ELF-1 (cell line): ENCODE data around the gene NTF3.

ENCODE experiments used
- DNase-seq: peaks from one replicate; pipeline ENCODE4 v3.0.0-alpha.2; 2016; ENCODE audit warnings: low read depth, low spot score

NTF3 gene

DNA sequence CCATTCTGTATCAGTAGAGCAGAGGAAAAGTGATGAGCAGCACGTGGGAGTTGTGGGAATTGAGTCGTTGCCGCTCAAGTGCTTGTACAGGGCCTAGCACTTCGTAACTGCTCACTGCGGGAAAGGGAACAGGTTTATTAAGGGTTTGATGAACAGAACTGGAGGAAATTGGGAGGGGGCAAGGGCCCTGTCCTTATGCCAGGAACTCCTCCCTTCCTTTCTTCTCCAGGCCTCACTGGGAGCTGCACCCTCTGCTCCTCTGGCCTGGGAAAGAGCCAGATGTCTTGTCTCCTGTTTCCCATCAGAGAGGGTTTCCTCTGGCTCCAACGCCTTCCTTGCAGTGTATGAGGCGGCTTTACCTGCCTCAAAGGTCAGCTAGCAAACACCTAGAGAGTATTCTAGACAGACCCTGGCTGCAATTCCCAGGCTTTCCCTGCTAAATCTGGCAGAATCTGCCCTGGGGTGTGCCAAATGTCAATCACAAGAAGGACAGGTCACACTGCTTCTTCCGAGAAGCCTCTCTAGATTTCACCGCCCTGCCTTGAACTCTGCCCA, 78.4 kb downstream of the NTF3 start:
- no peak for DNase-seq

GRCh38 chr12:5511256-5511643, 79.3 kb downstream of the NTF3 start:
- no peak for DNase-seq

DNA sequence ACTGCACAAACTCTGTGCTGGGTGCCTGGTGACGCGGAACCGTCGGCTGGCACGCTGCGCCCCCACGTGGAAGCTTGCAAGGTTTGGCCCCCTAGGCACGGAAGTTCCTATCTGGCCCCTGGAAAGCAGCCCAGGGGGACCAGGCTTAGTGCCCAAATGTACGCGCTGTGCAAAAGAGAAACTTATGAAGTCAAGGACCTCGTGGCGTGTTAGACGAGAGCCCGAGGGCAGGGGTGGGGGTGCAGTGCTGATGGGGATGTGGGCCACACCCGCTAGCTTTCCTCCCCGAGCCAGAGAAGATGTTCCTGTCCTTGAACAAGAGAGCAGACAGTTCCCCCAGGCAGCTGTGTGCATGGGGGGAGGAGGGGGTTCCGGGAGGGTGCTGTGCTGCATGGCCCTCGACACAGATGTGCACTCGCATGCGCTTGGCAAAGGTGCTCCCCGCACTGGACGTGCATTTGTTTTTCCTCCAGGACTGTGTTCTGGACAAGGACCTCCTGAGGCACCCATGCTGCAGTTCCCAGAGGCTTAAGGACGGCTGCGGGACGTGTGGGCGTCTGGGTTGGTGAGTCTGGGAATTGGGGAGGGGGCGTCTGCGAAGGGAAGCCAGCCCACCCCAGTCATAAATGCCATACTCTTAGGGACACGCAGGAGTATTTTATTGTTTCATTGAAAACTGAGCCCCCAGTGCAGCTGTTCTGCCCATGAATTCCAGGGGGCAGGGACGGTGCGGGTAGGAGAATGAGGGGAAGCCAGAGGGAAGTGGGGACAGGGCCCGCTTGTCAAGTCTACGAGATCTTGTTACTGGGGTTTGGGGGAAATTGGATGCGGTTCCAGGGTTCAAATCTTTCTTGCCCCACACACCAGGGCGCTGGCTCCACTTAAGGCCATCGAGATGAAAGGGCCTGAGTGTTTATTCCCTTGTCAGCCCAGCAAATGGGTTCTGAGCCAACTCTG, 80.0 kb downstream of the NTF3 start:
- no peak for DNase-seq

- DNase-seq = no peak
Observed at GRCh38 chr12:5512601-5512970, 80.7 kb downstream of the NTF3 start.

DNA sequence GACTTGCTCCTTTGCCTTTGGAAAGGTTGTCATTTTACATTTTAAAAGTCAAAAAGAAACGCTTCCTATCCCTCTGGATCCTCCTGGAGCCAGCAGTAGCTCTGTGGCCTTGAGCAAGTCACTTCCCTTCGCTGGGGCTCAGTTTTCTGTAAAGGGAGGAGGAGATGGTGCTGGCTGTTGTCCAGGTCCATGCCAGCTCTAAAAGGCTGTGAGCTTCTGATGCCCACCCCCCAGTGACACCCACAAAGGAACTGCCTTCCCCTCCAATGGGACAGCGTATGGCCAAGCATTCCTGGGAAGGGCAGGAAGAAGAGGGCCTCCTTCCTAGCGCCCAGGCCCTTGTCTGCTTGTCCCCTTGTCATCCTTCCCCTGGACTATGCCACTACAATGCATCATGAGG, 81.5 kb downstream of the NTF3 start:
- no peak for DNase-seq

DNA sequence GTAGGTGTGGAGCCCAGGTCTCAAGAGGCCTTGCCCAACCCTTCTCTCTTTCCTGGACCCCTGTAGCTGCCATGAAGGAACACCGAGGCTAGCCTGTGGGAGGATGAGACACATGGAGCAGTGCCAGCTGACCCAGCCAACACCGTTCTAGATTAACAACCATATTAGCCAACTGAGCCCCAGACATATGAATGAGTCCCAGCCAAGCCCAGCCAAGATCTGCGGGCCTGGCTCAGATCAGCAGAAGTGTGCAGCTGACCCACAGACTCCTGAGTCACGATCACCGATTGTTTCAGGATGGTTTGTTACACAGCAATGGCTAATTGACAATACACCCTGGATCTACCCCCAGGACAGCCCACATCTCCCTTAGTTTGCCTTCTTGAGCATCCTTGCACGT, 82.1 kb downstream of the NTF3 start:
- DNase-seq = no peak

DNA sequence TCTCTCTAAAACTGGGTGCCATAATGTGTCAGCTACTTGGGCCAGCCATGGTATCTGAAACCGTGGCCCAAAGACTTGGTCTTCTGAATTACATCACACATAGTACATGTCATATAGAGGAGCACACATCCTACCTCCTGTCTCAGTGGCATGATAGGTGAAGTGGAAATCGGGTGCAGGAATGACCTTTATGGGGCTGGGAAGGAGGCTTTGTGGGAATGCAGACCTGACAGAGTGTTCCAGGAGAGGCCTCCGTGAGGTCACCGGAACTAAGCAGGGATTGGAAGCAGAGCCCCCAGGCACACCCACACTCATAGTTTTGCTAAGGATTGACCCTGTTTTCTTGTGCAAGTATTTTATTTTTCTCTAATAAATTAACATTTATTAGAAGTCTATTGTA, 82.6 kb downstream of the NTF3 start:
- DNase-seq = no peak

- DNase-seq = no peak
Observed at GRCh38 chr12:5515458-5515857, 83.5 kb downstream of the NTF3 start.

DNA sequence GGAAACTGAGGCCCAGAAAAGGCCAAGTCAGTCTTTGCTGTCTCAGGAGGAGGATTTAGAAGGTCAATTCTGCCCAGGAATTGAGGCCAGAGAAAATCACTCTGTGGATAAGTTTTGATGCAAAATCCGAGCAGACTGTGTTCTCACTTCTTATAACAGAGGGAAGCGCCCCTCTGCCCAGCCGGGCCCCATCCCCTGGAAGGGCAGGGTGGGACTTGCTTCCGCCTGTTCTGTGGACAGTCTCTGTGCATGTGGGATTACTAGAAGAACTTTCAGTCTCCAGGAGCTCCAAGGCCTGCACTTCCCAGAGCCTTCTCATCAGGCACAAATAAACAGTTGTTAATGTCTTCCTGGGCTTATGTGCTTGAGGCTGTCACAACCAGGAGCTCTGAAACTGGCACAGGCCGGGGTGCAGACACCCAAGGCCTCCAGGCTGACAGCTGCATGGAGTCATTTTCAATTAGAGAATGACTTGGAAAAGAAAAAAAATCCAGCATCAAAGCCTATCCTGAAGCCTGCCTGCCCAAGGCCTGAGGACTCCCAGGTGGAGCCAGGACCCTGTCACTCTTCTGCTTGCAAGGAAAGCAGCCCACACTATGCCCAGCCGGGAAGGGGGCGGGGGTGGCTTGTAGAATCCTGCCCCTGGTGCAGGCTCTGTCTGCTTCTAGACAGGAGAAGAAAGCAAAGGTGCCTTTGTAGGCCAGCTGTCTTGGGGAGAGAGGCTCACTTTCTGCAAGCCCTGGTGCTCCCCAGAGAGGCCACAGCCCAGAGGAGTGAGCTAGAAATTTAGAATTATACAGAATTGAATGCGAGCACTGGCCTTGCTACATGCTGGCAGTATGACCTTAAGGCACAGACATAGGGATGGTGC, 84.7 kb downstream of the NTF3 start:
- peak; percentile 81 for DNase-seq

DNA sequence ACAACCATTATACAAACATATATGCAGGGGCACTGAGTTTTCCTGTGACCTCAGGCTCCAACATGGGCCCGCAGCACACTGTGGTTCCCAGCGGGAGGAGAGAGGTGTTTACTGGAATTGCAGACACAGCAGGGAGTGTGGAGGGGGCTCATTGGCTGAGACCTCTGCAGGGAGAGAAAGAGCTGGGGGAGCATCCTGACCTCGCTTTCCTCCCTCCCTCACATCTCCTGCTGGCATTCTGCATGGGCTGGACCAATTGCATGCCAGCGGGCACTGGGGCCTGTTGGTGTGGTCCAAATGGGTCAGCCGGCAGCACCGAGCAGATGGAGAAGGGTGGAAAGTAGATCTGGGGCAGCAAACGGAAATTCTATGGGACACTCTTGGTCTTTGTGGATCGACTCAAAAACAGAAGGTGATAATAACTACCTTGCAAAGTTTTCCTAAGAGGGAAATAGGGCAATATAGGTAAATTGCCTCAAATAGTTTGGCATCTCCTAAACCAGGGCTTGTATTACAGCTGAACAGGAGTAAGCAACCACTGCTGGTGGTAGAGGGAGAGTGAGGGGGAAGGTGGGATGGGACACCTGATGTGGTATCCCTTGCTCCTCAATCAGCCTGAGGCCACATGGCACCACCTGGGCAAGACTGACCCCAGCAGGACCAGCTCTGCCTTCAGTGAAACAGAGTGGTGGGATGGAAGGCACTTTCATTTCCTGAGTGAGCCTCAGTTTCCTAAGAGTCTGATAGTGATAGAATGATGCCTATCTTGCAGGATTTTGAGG, 86.9 kb downstream of the NTF3 start:
- peak; percentile 63 for DNase-seq

GRCh38 chr12:5520037-5520436, 88.1 kb downstream of the NTF3 start:
- peak; percentile 1 for DNase-seq

DNA sequence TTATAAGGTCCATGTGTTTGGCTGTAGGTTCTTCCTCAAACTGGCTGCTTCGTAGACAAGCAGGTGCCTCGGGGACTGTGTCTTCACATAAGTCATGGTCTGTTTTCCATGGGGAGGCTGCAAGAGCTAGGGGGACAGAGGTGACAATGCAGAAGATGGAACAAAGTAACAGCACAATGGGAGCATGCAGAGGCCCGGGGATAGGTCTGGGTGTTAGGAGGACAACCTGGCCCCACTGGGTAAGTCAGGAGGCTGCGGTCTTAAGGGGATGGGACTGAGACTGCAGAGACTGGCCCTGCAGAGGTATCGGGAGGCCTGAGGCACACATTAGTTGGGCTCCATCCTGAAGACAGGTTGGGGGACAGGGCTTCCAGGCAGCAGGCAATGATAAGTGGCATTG, 88.9 kb downstream of the NTF3 start:
- peak; percentile 0 for DNase-seq

DNA sequence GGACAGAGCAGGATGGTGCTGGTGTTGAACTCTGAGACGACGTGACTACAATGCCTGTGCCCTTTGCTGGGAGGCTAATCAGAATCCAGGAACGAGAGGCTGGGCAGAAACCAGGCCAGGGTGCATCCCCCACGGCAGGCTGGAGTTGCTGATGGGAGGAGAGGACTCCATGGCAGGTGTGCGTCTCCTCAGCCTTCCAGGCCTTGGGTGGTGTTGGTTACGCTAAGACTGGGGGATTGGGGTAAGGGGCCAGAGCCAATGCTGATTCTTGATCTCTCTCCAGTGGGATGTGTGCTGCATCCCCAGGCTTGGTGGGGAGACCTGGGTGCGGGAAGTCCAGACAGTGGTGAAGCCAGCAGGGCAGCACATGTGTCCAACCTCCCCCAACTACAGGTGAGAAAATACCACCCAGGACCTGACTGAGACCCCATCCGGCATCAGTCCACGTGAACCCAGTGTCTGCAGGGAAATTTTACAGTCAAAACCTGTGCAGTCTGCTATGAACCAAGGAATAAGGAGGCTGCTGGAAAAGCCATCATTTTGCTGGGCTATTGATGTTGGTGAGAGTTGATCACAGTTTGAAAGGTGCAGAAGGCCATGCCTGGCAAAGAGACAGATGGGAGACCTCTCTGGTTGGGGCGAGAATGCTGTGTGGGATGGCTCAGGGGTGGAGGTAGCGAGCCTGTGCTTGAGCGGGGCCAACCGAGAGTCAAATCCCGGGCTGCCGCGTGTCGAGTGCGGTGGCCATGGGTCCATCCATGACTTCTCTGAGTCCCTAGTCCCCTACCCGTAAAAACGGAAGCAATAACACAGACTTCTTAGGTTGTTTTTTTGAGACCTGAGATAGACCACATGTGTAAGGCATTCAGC, 89.8 kb downstream of the NTF3 start:
- DNase-seq = no peak

DNA sequence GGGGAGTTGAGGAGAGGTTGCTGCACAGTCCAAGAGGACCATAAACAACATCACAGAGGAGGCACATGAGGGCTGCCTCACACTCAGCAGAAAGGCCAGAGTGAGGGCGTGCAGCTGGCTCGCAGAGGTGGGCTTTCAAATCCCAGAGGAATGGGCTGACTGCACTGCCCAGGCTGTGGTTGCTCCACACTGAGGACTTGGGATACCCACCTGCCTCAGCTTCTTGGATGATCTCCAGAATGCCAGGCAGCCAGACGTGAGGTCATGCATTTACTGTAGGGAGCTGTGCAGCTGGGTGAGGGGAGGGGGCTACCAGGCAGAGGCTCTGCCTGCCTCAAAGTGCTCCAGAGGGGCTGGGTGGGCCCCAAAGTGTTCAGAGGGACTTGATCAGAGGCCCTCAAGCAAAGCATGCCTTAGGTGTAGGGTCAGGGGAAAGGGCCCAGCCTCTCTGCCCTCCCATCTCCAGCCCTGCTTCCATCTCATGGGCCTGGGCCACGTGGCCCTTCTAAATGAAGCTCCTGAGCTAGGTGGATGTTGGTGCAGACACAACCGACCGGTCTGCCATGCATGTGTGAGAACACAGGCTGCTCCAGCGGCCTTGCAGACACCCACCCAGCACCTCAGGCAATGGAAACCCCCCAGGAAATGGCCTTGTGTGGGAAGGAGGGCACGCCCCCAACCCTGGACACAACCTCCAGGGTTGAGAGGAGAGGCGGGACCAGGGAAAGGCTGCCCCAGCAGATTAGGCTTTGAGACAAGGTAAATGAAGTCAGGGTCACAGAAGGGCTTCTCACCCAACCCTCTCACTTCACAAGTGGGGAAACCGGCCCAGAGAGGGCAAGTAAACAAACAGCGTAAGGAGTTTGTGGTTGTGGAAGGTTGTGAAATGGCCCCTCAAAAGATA, 90.8 kb downstream of the NTF3 start:
- peak; percentile 2 for DNase-seq

GRCh38 chr12:5523396-5524115, 91.6 kb downstream of the NTF3 start:
- no peak for DNase-seq

GRCh38 chr12:5524116-5524768, 92.3 kb downstream of the NTF3 start:
- peak; percentile 2 for DNase-seq

- DNase-seq = peak; percentile 0
Observed at GRCh38 chr12:5524769-5525436, 93.0 kb downstream of the NTF3 start.
